Upper lobe of left lung (tissue), 6 donors: ENCODE data around the gene TBC1D12. TPM values are rescaled to one million over a fixed set of nuclear protein-coding genes. Genes with fewer than 3 reads are reported as not detected.
A peak's percentile ranks its signal among the peaks of the same experiment; 100 is the strongest.

Experiments
- ATAC-seq, 2 donors: fragments of 200-7000 bp; cut with Tn5 transposase; one replicate each; pipeline ENCODE4 v1.9.1; 2022; ENCODE audit warnings: mild to moderate bottlenecking in 2 of 2, moderate library complexity in 2 of 2; ENCODE audit not compliant: low FRiP score in 2 of 2
- DNase-seq, 2 donors: peaks; one replicate each; pipeline ENCODE4 v3.0.0-alpha.2; 2019 to 2020
- H3K27ac ChIP-seq, 4 donors: fragments of 200-600 bp; sonication (generic); one replicate each; pipeline ENCODE4 v1.5.1; 2016 to 2019
- H3K27me3 ChIP-seq, 4 donors: fragments of 200-600 bp; sonication (generic); one replicate each; pipeline ENCODE4 v1.5.1; 2017 to 2019
- H3K36me3 ChIP-seq, 4 donors: fragments of 200-600 bp; sonication (generic); one replicate each; pipeline ENCODE4 v1.5.1; 2016 to 2019
- H3K4me1 ChIP-seq, 4 donors: fragments of 200-600 bp; sonication (generic); one replicate each; pipeline ENCODE4 v1.5.1; 2018 to 2019
- H3K4me3 ChIP-seq, 4 donors: fragments of 200-600 bp; sonication (generic); one replicate each; pipeline ENCODE4 v1.5.1; 2017 to 2019; ENCODE audit warnings: mild to moderate bottlenecking in 2 of 4, moderate library complexity in 1 of 4
- H3K9me3 ChIP-seq, 4 donors: fragments of 200-600 bp; sonication (generic); one replicate each; pipeline ENCODE4 v1.5.1; 2018 to 2019
- EP300 ChIP-seq, 4 donors: sonication (generic); formaldehyde crosslinking; IDR thresholded peaks; one replicate each; pipeline ENCODE4 v1.5.1; 2017; ENCODE audit warnings: antibody characterized with exemption in 4 of 4, control low read depth in 2 of 4
- POLR2A ChIP-seq, 4 donors: fragments of 450-650 bp; IDR thresholded peaks; one replicate each; pipeline ENCODE4 v1.5.1; 2016 to 2017; ENCODE audit warnings: antibody characterized with exemption in 4 of 4, mild to moderate bottlenecking in 2 of 4
- POLR2AphosphoS5 ChIP-seq, 2 donors: sonication (generic); formaldehyde crosslinking; IDR thresholded peaks; one replicate each; pipeline ENCODE4 v1.5.1; 2017; ENCODE audit warnings: antibody characterized with exemption in 2 of 2
- WGBS, 2 donors: methylation state at CpG; one replicate each; pipeline ENCODE4 v1.1.5; 2017 to 2018; 5-methylcytosine and 5-hydroxymethylcytosine counted together
- total RNA-seq, 6 donors: library from RNA; depleted of rRNA in 4 of 6; stranded (reverse); fragments of >200 nt in 4 of 6; gene quantifications; one replicate each; pipeline versions ENCODE4 v1.1.0 to v1.2.1, GENCODE V29; 2016 to 2021
- TF ChIP-seq, protein P1 (sequence below), 6 experiments: fragments of 450-650 bp in 4 of 6; fragments of 200-600 bp in 2 of 6; sonication (generic) in 2 of 6; IDR thresholded peaks; one replicate each; pipeline ENCODE4 v1.5.1; 2016 to 2019; ENCODE audit warnings: antibody characterized with exemption in 6 of 6
- donor health status: DM: no; HTN: no; CAD: no; lungs with moderate emphysema.
- donor health status: DM: no; HTN: yes; CAD: no; lungs with severe emphysema.

The TBC1D12 gene
- total RNA-seq, 6 donors from 2014 or later = 10.5 to 36.7 (median 16.5) TPM

DNA sequence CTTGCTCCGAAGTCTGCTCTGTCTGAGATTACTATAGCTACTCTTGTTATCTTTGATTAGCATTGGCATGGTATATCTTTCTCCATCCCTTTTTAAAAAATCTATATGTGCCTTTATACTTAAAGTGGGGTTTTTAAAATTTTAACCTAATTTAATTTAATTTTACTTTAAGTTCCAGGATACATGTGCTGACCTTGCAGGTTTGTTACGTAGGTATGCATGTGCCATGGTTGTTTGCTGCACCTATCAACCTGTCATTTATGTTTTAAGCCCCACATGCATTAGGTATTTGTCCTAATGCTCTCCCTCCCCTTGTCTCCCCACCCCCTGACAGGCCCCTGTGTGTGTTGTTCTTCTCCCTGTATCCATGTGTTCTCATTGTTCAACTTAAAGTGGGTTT, 54.6 kb downstream of the TBC1D12 start:
- ATAC-seq = no peak
- TF ChIP-seq EP300 (IDR thresholded peaks at IDR 0.05) (no peak), POLR2AphosphoS5 (IDR thresholded peaks at IDR 0.05) (no peak), POLR2A (IDR thresholded peaks at IDR 0.05) (no peak)
- TF ChIP-seq, protein P1, sequence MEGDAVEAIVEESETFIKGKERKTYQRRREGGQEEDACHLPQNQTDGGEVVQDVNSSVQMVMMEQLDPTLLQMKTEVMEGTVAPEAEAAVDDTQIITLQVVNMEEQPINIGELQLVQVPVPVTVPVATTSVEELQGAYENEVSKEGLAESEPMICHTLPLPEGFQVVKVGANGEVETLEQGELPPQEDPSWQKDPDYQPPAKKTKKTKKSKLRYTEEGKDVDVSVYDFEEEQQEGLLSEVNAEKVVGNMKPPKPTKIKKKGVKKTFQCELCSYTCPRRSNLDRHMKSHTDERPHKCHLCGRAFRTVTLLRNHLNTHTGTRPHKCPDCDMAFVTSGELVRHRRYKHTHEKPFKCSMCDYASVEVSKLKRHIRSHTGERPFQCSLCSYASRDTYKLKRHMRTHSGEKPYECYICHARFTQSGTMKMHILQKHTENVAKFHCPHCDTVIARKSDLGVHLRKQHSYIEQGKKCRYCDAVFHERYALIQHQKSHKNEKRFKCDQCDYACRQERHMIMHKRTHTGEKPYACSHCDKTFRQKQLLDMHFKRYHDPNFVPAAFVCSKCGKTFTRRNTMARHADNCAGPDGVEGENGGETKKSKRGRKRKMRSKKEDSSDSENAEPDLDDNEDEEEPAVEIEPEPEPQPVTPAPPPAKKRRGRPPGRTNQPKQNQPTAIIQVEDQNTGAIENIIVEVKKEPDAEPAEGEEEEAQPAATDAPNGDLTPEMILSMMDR (IDR thresholded peaks at IDR 0.05) = no peak
- Histone ChIP-seq H3K4me3 (no peak overlapping the region), H3K27me3 (no peaks in the 10 kb centered on the region), H3K4me1 (no peaks in the 10 kb centered on the region), H3K27ac (no peak overlapping the region), H3K9me3 (peaks cover 0 to 11% (median 4%) of the 10 kb centered on the region in 4 donors), H3K36me3 (peaks cover 0 to 7% (median 0%) of the 10 kb centered on the region in 4 donors)
- DNase-seq = no peak
- 93 to 98% methylated on average over 2 of the region's 2 CpGs for WGBS, 2 donors

DNA sequence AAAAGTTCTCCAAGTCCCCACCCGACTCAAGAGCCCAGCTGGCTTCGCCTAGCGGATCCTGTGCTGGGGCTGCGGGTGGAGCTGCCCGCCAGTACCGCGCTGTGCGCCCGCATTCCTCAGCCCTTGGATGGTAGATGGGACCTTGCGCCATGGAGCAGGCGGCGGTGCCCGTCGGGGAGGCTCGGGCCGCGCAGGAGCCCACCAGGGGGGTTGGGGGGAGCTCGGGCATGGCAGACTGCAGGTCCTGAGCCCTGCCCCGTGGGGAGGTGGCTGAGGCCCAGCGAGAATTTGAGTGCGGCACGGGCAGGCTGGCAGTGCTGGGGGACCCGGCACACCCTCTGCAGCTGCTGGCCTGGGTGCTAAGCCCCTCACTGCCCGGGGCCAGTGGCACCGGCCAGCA, 57.0 kb downstream of the TBC1D12 start:
- no peaks in the 10 kb centered on the region for H3K4me1 ChIP-seq

DNA sequence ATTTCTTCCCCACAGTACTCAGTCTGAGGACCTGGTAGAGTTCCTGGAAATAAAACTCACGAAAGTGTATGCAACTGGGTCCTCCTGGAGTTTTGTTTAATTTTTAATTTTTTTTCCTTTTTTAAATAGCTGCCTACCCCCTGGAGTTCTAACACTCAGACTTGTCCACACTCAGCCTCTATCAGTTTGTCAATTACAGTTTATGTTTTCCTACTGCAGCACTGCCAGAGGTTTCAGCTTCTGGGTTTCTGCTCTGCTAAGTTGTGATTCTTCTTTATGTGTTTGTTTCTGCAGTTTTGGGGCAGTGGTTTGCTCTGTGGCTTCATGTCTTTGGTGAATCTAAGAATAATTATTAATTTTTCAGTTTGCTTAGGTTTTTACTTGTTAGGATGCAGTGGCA, 59.2 kb downstream of the TBC1D12 start:
- H3K27me3 ChIP-seq = no peaks in the 10 kb centered on the region
- peaks cover 0 to 7% (median 0%) of the 10 kb centered on the region in 4 donors for H3K36me3 ChIP-seq
- H3K4me3 ChIP-seq = no peak overlapping the region
- DNase-seq = no peak
- WGBS, 2 donors = 79 to 84% methylated on average over 1 of the region's 1 CpG
- no peak for ATAC-seq
- peaks cover 0 to 14% (median 6%) of the 10 kb centered on the region in 4 donors for H3K9me3 ChIP-seq
- no peak overlapping the region for H3K27ac ChIP-seq
- TF ChIP-seq POLR2AphosphoS5 (IDR thresholded peaks at IDR 0.05) (no peak), EP300 (IDR thresholded peaks at IDR 0.05) (no peak), POLR2A (IDR thresholded peaks at IDR 0.05) (no peak)
- TF ChIP-seq, protein P1 (IDR thresholded peaks at IDR 0.05) = no peak
- no peaks in the 10 kb centered on the region for H3K4me1 ChIP-seq

More for the DNA sequence above, 57.0 kb downstream of the TBC1D12 start:
- H3K27me3 ChIP-seq = no peaks in the 10 kb centered on the region
- WGBS, 2 donors = 95% methylated on average over 22 of the region's 25 CpGs; no CpG with 5 or more reads in 1 of the 2 donors
- no peak overlapping the region for H3K27ac ChIP-seq
- TF ChIP-seq, protein P1 (IDR thresholded peaks at IDR 0.05) = no peak
- TF ChIP-seq EP300 (IDR thresholded peaks at IDR 0.05) (no peak), POLR2AphosphoS5 (IDR thresholded peaks at IDR 0.05) (no peak), POLR2A (IDR thresholded peaks at IDR 0.05) (no peak)
- DNase-seq (peak in 1 of 2 donors; percentile 72), ATAC-seq (no peak)
- peaks cover 0 to 7% (median 0%) of the 10 kb centered on the region in 4 donors for H3K36me3 ChIP-seq
- peaks cover 0 to 14% (median 6%) of the 10 kb centered on the region in 4 donors for H3K9me3 ChIP-seq
- H3K4me3 ChIP-seq = no peak overlapping the region

DNA sequence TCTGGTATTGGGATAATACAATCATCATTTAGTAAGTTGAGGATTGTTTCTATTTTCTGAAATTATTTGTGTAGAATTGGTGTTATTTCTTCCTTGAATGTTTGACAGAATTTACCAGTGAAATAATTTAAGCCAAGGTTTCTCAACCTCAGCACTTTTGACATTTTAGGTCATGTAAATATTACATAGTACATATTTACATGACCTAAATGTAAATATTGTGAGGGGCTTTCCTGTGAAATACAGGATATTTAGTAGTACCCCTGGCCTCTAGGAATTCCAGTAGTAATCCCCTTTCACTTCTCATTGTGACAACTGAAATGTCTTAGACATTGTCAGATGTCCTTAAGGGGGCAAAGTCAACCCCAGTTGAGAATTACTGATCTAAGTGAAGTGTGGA, 59.8 kb downstream of the TBC1D12 start:
- no peak overlapping the region for H3K27ac ChIP-seq
- H3K27me3 ChIP-seq = no peaks in the 10 kb centered on the region
- no peak for TF ChIP-seq POLR2AphosphoS5 (IDR thresholded peaks at IDR 0.05)
- TF ChIP-seq, protein P1 (IDR thresholded peaks at IDR 0.05) = no peak
- TF ChIP-seq EP300 (IDR thresholded peaks at IDR 0.05) = no peak
- no peak for TF ChIP-seq POLR2A (IDR thresholded peaks at IDR 0.05)
- H3K4me3 ChIP-seq = no peak overlapping the region
- peaks cover 0 to 7% (median 0%) of the 10 kb centered on the region in 4 donors for H3K36me3 ChIP-seq
- no peak for ATAC-seq
- no peaks in the 10 kb centered on the region for H3K4me1 ChIP-seq
- H3K9me3 ChIP-seq = peaks cover 0 to 14% (median 6%) of the 10 kb centered on the region in 4 donors
- DNase-seq = no peak

DNA sequence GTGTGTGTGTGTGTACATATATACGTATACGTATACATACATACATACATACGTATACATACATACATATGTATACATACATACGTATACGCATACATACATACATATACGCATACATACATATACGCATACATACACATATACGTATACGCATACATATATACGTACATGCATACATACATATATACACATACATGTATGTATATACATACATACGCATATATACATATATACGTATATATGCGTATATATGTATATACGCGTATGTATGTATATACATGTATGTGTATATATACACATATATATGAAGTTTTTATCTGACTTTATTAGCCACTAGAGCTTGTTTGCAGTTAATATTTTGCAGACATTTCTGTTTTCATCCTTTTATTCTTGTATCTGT, 63.3 kb downstream of the TBC1D12 start:
- H3K4me1 ChIP-seq = no peaks in the 10 kb centered on the region
- no peaks in the 10 kb centered on the region for H3K36me3 ChIP-seq
- H3K9me3 ChIP-seq = peaks cover 0 to 5% (median 0%) of the 10 kb centered on the region in 4 donors
- 84 to 97% methylated on average over 15 of the region's 15 CpGs for WGBS, 2 donors
- no peaks in the 10 kb centered on the region for H3K27me3 ChIP-seq
- no peak for DNase-seq
- H3K4me3 ChIP-seq = no peak overlapping the region
- no peak for ATAC-seq
- TF ChIP-seq EP300 (IDR thresholded peaks at IDR 0.05) (no peak), POLR2AphosphoS5 (IDR thresholded peaks at IDR 0.05) (no peak), POLR2A (IDR thresholded peaks at IDR 0.05) (no peak)
- TF ChIP-seq, protein P1 (IDR thresholded peaks at IDR 0.05) = no peak
- no peak overlapping the region for H3K27ac ChIP-seq
